Ishikawa (cell line): ENCODE results near the gene POR.

Experiments used
- EP300 ChIP-seq: IDR thresholded peaks from 2 replicates; pipeline ENCODE4 v1.6.1; 2012; ENCODE audit warnings: borderline replicate concordance
- MAX ChIP-seq: IDR thresholded peaks from 2 replicates; pipeline ENCODE4 v1.6.1; 2012
- RAD21 ChIP-seq: IDR thresholded peaks from 2 replicates; pipeline ENCODE4 v1.6.1; 2012; ENCODE audit warnings: low read depth
- REST ChIP-seq: IDR thresholded peaks from 2 replicates; pipeline ENCODE4 v1.6.1; 2012; ENCODE audit warnings: low read depth, mild to moderate bottlenecking
- TEAD4 ChIP-seq: IDR thresholded peaks from 2 replicates; pipeline ENCODE4 v1.6.1; 2012
- USF1 ChIP-seq: IDR thresholded peaks from 2 replicates; pipeline ENCODE4 v1.6.1; 2012

- TF ChIP-seq TEAD4, result no peak
- TF ChIP-seq RAD21, result no peak
- TF ChIP-seq REST, result no peak
- no peak for TF ChIP-seq MAX
- TF ChIP-seq EP300, result no peak
- TF ChIP-seq USF1, result no peak
Observed at GRCh38 chr7:75968561-75969001, 53.6 kb downstream of the POR start.
